Measurements from ENCODE around the gene ARHGDIG.
"Not testable (repeated sequence)": the region's sequence is repeated elsewhere in the genome, so short reads cannot be mapped to it uniquely, and the experiment has no call there.

DNA sequence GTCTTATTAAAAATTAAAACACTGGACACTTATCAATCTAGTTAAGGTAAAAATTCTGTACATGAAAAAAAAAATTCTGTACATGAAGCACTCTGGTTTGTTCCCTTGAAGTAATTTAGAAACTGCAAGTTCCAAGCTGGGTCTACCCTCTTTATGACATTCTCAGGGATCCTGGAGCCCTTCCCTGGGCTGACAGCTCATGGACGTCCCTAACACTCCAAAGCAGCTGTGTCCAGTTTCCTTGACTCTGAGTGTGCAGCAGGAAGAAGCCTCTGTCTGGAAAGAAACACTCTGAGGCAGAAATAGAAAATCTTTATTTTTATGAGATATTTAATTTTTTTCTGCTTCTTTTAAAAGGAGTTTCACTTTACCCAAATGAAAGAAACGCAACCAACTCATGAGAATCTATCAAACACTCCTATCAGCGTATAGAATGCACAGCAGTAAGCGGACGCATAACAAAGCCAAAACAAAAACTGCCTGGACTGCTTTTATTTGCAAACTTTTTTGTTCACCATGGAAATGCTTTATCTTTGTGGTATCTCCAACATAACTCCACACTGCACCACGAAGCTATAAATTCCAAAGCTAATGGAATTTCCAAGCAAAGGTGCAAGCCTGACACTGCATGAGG is 50.9 kb downstream of the ARHGDIG start:
- TF ChIP-seq, protein P1, sequence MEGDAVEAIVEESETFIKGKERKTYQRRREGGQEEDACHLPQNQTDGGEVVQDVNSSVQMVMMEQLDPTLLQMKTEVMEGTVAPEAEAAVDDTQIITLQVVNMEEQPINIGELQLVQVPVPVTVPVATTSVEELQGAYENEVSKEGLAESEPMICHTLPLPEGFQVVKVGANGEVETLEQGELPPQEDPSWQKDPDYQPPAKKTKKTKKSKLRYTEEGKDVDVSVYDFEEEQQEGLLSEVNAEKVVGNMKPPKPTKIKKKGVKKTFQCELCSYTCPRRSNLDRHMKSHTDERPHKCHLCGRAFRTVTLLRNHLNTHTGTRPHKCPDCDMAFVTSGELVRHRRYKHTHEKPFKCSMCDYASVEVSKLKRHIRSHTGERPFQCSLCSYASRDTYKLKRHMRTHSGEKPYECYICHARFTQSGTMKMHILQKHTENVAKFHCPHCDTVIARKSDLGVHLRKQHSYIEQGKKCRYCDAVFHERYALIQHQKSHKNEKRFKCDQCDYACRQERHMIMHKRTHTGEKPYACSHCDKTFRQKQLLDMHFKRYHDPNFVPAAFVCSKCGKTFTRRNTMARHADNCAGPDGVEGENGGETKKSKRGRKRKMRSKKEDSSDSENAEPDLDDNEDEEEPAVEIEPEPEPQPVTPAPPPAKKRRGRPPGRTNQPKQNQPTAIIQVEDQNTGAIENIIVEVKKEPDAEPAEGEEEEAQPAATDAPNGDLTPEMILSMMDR (IDR thresholded peaks at IDR 0.05), result not testable (repeated sequence)
- TF ChIP-seq POLR2A, POLR2AphosphoS5 (IDR thresholded peaks at IDR 0.05): not testable (repeated sequence)

Data from sigmoid colon (tissue), 4 donors.